GM12891 (cell line): ENCODE measurements around the gene BCL11A.

Source experiments
- POLR2A ChIP-seq: IDR thresholded peaks from 2 replicates; pipeline ENCODE4 v1.6.1; 2011; ENCODE audit warnings: low read depth, low read length, control low read depth
- POLR2AphosphoS5 ChIP-seq: IDR thresholded peaks from 2 replicates; pipeline ENCODE4 v1.6.1; 2011; ENCODE audit warnings: low read depth, low read length, control low read depth
- TAF1 ChIP-seq: IDR thresholded peaks from 2 replicates; pipeline ENCODE4 v1.6.1; 2011; ENCODE audit warnings: low read depth, low read length, control low read depth

DNA sequence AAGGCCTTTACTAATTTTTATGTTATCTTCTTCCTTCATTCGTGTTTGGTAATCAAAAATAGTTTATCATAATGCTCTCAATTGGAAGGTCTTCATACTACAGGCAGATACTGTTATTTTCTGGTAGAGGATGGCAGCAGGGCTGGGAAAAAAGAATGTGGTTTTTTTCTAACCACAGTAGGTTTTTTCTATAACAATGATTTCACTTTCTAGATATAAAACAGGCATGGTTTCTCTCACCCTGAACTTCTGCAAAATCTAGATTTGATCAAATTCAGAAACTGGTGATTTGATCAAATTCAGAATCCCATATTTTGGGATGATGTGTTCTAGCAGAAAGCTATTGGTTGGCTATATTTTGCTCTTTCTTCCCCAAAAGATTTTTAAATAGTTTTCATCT, 27.6 kb downstream of the BCL11A start:
- TF ChIP-seq POLR2A = no peak
- no peak for TF ChIP-seq POLR2AphosphoS5
- TF ChIP-seq TAF1 = no peak
